Left ventricle myocardium inferior (tissue), 1 donor: ENCODE results near the gene ZNF267. TPM values are rescaled to one million over a fixed set of nuclear protein-coding genes. Genes with fewer than 3 reads are reported as not detected.
"Not testable (repeated sequence)": the region's sequence is repeated elsewhere in the genome, so short reads cannot be mapped to it uniquely, and the experiment has no call there.

Experiments used
- DNase-seq: peaks from one replicate; pipeline ENCODE4 v3.0.0-alpha.2; 2020
- H3K27ac ChIP-seq: fragments of 200-600 bp; replicated peaks from 2 replicates; pipeline ENCODE4 v1.8.0; 2021
- H3K27me3 ChIP-seq: fragments of 200-600 bp; 2 replicates; pipeline ENCODE4 v1.8.0; 2021; ENCODE audit warnings: low read depth
- H3K36me3 ChIP-seq: fragments of 200-600 bp; 2 replicates; pipeline ENCODE4 v1.8.0; 2021
- H3K4me1 ChIP-seq: fragments of 200-600 bp; 2 replicates; pipeline ENCODE4 v1.8.0; 2021
- H3K4me3 ChIP-seq: fragments of 200-600 bp; 2 replicates; pipeline ENCODE4 v1.8.0; 2021; ENCODE audit warnings: mild to moderate bottlenecking, moderate library complexity
- H3K9me3 ChIP-seq: fragments of 200-600 bp; replicated peaks from 2 replicates; pipeline ENCODE4 v1.8.0; 2021
- intact Hi-C: fragments of 100-400 bp; cut with micrococcal nuclease; formaldehyde crosslinking; loops from one replicate; pipeline ENCODE4 v1.11.0; 2022
- long read RNA-seq: library from polyadenylated mRNA; unstranded; transcript quantifications from one replicate; pipeline ENCODE4 v2.0.0, GENCODE V29; 2021
- total RNA-seq: library from RNA; stranded (reverse); fragmentation: NEBNext Ultra II Directional; extraction: Animal tissue kit (Norgen Biotek cat#: 25700); gene quantifications from one replicate; pipeline ENCODE4 v1.2.1, GENCODE V29; 2021
- TF ChIP-seq, protein P1 (sequence below): fragments of 200-600 bp; IDR thresholded peaks from 2 replicates; pipeline ENCODE4 v1.8.0; 2021; ENCODE audit warnings: antibody characterized with exemption, mild to moderate bottlenecking, borderline replicate concordance
- donor health status: DM: no; HTN: yes; CAD: no; lungs with severe emphysema.

ZNF267 gene
- total RNA-seq: 5.7 TPM
- long read RNA-seq, transcript ZNF267-202 (5 exons, 680 nt): major isoform, 7 of 10 reads
- long read RNA-seq, partial matches to known transcripts: 0 of 10 reads
- long read RNA-seq, other reads (novel, unspliced or antisense): 0 of 10 reads

DNA sequence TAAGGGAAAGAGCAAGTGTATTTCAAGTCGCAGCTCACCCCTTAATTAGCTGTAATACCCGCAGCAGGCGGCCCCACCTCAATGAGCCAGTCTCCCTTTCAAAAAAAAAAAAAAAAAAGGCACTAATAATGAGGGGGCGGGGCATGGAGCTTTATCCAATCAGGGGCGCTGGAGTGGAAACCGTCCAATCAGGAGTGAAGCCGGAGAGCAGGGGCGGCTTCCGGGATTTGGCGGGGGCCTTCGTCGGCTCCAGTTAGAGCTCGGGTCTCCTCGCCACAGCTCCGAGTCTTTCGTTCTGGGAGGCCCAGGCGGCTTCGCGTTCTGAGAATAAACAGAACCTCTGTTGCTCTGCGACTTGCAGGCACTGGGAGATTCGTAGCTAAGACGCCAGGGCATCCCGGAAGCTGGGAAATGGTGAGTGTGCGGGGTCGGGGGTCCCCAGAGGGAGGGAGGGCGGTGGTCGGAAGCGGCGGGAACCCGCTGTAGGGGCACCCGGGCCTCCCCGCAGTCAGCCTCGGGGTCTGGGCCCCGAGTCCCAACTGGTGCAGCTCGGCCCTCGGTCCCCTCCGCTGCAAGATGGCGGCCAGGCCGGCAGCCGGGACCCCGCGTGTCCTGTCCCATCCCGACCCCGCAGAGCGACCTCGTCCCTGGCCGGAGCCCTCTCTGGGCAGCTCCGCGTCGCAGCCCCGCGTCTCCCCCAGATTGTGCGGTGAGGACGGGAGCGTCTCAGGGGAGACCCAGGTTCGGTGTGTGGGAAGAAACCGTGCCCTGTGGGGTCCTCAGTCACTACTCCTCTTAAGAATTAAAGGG lies at the start of gene ZNF267:
TSS of gene ZNF267 (plus strand) at position 252 of the 810 bp plus-strand sequence. CDS start at position 412, 160 bp downstream.
- Histone ChIP-seq H3K9me3 (no peaks in the 10 kb centered on the region), H3K27ac (peak within 1 kb of the TSS; percentile 92), H3K27me3 (no peaks in the 10 kb centered on the region), H3K4me3 (peak within 1 kb of the TSS; percentile 99), H3K4me1 (peaks cover 56% of the 10 kb centered on the region), H3K36me3 (no peaks in the 10 kb centered on the region)
- peak; percentile 93 for DNase-seq
- TF ChIP-seq, protein P1, sequence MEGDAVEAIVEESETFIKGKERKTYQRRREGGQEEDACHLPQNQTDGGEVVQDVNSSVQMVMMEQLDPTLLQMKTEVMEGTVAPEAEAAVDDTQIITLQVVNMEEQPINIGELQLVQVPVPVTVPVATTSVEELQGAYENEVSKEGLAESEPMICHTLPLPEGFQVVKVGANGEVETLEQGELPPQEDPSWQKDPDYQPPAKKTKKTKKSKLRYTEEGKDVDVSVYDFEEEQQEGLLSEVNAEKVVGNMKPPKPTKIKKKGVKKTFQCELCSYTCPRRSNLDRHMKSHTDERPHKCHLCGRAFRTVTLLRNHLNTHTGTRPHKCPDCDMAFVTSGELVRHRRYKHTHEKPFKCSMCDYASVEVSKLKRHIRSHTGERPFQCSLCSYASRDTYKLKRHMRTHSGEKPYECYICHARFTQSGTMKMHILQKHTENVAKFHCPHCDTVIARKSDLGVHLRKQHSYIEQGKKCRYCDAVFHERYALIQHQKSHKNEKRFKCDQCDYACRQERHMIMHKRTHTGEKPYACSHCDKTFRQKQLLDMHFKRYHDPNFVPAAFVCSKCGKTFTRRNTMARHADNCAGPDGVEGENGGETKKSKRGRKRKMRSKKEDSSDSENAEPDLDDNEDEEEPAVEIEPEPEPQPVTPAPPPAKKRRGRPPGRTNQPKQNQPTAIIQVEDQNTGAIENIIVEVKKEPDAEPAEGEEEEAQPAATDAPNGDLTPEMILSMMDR: no peak
- intact Hi-C loops: no loop called here

DNA sequence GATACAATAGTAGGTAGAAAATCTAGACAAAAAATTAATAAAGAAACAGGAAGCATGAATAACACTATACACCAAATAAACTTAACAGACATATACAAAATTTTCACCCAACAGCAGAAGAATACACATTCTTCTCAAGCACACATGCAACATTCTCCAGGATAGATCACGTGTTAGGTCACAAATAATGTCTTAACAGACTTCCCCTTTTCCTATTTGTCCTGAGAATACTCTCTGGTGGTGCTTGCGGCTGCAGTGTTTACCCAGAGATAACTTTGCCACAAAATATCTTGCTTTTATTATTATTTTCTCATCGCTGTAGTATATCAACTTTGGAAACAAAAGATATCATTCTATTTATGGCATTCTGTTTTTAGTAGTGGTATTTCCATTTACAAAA lies 40.6 kb upstream of the ZNF267 start:
- H3K36me3 ChIP-seq: no peaks in the 10 kb centered on the region
- no peaks in the 10 kb centered on the region for H3K4me1 ChIP-seq
- no peak overlapping the region for H3K4me3 ChIP-seq
- no peaks in the 10 kb centered on the region for H3K27me3 ChIP-seq
- TF ChIP-seq, protein P1: no peak
- peaks cover 27% of the 10 kb centered on the region for H3K9me3 ChIP-seq
- no peak for DNase-seq
- intact Hi-C loops: no loop called here
- no peak overlapping the region for H3K27ac ChIP-seq

DNA sequence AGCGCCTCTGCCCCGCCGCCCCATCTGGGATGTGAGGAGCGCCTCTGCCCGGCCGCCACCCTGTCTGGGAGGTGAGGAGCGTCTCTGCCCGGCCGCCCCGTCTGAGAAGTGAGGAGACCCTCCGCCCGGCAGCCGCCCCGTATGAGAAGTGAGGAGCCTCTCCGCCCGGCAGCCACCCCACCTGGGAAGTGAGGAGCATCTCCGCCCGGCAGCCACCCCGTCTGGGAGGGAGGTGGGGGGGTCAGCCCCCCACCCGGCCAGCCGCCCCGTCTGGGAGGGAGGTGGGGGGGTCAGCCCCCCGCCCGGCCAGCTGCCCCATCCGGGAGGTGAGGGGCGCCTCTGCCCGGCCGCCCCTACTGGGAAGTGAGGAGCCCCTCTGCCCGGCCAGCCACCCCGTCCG lies 37.2 kb upstream of the ZNF267 start:
- H3K4me1 ChIP-seq, H3K27ac ChIP-seq, DNase-seq, H3K4me3 ChIP-seq, H3K36me3 ChIP-seq, H3K27me3 ChIP-seq, intact Hi-C loops: not testable (repeated sequence)
- H3K9me3 ChIP-seq: peaks cover 45% of the 10 kb centered on the region

DNA sequence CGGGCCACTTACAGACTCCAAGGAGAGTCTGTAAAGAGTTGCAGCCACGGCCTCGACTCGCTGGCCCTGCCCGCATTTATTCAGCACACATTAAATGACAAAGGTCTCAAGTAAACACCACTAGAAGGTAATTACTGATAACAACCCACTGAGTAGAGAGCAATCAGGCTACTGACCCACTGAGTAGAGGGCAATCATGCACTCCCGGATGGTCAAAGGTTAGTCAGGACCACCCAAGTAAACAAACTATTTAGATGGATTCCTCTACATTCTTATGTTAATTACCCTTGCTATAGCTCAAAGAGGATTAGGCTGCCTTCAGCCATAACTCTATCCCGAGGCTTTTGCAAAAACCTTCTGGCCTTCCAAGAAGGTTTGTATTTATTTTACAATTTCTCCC lies 30.7 kb upstream of the ZNF267 start:
- no peak overlapping the region for H3K4me3 ChIP-seq
- TF ChIP-seq, protein P1: no peak
- H3K27ac ChIP-seq: no peak overlapping the region
- intact Hi-C loops: no loop called here
- no peaks in the 10 kb centered on the region for H3K4me1 ChIP-seq
- H3K36me3 ChIP-seq: no peaks in the 10 kb centered on the region
- DNase-seq: no peak
- H3K9me3 ChIP-seq: peaks cover 73% of the 10 kb centered on the region
- peaks cover 12% of the 10 kb centered on the region for H3K27me3 ChIP-seq

GRCh38 chr16:31848572-31848971 lies 25.0 kb upstream of the ZNF267 start:
- H3K27me3 ChIP-seq, intact Hi-C loops, H3K4me1 ChIP-seq, H3K4me3 ChIP-seq, H3K36me3 ChIP-seq, H3K27ac ChIP-seq, DNase-seq: not testable (repeated sequence)
- H3K9me3 ChIP-seq: peaks cover 58% of the 10 kb centered on the region

DNA sequence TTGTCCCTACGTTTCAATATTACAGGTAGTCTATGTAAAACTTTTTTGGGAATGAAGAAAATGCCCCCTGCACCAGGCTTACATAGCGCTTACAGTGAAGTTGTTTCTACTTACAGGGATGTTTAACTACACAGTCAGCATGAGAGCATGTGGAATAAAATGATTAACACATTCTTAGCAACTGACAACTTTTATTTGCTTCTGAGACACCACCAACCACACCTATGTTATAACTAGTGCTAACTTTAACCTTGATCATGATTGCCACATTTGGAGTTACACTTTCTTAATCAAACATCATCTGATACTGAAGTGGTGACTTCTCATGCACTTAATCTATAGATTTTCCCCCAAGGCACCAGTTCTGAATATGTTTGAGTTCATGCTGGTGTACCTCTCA lies 20.3 kb upstream of the ZNF267 start:
- intact Hi-C loops: no loop called here
- TF ChIP-seq, protein P1: no peak
- Histone ChIP-seq H3K4me1 (no peaks in the 10 kb centered on the region), H3K9me3 (peaks cover 21% of the 10 kb centered on the region), H3K27ac (no peak overlapping the region), H3K36me3 (no peaks in the 10 kb centered on the region), H3K4me3 (no peak overlapping the region), H3K27me3 (peaks cover 18% of the 10 kb centered on the region)
- no peak for DNase-seq
